Parathyroid adenoma (tissue), 2 donors: Measurements from ENCODE around the gene ANO4.

Experiments used
- H2AFZ ChIP-seq: fragments of 300-600 bp; sonication (generic); one replicate; pipeline ENCODE4 v1.7.0; 2017; ENCODE audit warnings: antibody characterized with exemption, mild to moderate bottlenecking
- H3K27ac ChIP-seq: fragments of 300-600 bp; sonication (generic); one replicate; pipeline ENCODE4 v1.7.0; 2017
- H3K27me3 ChIP-seq: fragments of 300-600 bp; sonication (generic); one replicate; pipeline ENCODE4 v1.7.0; 2017; ENCODE audit warnings: low read length; ENCODE audit not compliant: control insufficient read depth, insufficient read depth
- H3K36me3 ChIP-seq: fragments of 300-600 bp; sonication (generic); one replicate; pipeline ENCODE4 v1.7.0; 2017; ENCODE audit warnings: low read length; ENCODE audit not compliant: control insufficient read depth, insufficient read depth
- H3K4me1 ChIP-seq: fragments of 300-600 bp; sonication (generic); one replicate; pipeline ENCODE4 v1.7.0; 2017; ENCODE audit warnings: control low read depth
- H3K4me2 ChIP-seq: fragments of 300-600 bp; sonication (generic); one replicate; pipeline ENCODE4 v1.7.0; 2017; ENCODE audit warnings: low read length
- H3K4me3 ChIP-seq: fragments of 300-600 bp; sonication (generic); one replicate; pipeline ENCODE4 v1.7.0; 2017; ENCODE audit warnings: low read depth, low read length
- H3K79me2 ChIP-seq: fragments of 300-600 bp; sonication (generic); one replicate; pipeline ENCODE4 v1.7.0; 2017; ENCODE audit warnings: control low read depth
- H3K9ac ChIP-seq: fragments of 300-600 bp; sonication (generic); one replicate; pipeline ENCODE4 v1.7.0; 2017; ENCODE audit warnings: mild to moderate bottlenecking
- H3K9me3 ChIP-seq: fragments of 300-600 bp; sonication (generic); one replicate; pipeline ENCODE4 v1.7.0; 2017; ENCODE audit warnings: low read length; ENCODE audit not compliant: control insufficient read depth
- TF ChIP-seq, protein P1 (sequence below): fragments of 300-600 bp; sonication (generic); IDR thresholded peaks from one replicate; pipeline ENCODE4 v1.7.0; 2017; ENCODE audit warnings: antibody characterized with exemption, mild to moderate bottlenecking
- donor health status: primary hyperparathyroidism.

ANO4 gene

DNA sequence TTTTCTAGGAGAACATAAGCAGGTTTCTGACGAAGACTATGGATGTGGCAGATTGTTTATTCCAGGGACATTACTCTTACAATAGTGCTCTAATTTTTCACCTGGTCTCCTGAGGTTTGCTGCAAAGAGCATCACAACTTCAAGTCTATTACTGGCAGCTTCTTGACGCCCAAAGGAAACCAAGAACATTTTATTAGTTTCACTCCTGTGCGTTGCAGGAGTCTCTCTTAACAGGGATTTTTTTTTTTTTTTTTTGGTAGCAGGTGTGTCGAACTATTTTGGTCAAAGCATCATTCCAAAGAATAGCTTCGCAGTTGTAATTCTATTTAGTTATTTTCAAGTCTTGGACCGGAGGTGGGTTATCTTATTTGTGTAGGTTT is 1.2 kb downstream of the ANO4 start:
- Histone ChIP-seq H3K27ac (no peak overlapping the region), H3K4me1 (no peaks in the 10 kb centered on the region), H3K9ac (no peak overlapping the region), H3K4me3 (no peak overlapping the region), H3K9me3 (no peaks in the 10 kb centered on the region), H3K27me3 (no peaks in the 10 kb centered on the region), H2AFZ (no peak overlapping the region), H3K79me2 (no peaks in the 10 kb centered on the region), H3K4me2 (no peak overlapping the region), H3K36me3 (no peaks in the 10 kb centered on the region)
- TF ChIP-seq, protein P1, sequence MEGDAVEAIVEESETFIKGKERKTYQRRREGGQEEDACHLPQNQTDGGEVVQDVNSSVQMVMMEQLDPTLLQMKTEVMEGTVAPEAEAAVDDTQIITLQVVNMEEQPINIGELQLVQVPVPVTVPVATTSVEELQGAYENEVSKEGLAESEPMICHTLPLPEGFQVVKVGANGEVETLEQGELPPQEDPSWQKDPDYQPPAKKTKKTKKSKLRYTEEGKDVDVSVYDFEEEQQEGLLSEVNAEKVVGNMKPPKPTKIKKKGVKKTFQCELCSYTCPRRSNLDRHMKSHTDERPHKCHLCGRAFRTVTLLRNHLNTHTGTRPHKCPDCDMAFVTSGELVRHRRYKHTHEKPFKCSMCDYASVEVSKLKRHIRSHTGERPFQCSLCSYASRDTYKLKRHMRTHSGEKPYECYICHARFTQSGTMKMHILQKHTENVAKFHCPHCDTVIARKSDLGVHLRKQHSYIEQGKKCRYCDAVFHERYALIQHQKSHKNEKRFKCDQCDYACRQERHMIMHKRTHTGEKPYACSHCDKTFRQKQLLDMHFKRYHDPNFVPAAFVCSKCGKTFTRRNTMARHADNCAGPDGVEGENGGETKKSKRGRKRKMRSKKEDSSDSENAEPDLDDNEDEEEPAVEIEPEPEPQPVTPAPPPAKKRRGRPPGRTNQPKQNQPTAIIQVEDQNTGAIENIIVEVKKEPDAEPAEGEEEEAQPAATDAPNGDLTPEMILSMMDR: no peak

DNA sequence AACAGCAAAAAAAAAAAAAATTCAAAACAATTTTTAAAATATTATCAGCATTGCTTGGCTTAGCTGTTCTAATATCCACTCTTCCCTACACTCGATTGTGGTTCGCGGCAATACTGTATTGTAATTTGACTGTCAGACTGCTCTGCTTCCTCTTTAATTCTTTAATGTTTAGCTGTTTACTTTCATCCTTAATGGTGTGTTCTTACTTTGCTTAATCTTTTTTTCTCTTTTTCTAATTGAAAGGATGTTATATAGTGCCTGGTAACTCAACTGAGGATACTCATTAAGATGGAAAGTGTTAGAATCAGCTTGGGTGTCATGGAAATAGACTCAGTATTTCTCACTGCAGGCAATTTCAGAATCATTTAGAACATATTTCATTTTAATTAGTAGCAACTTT is 2.0 kb downstream of the ANO4 start:
- Histone ChIP-seq H3K27me3 (no peaks in the 10 kb centered on the region), H3K4me2 (no peak overlapping the region), H3K9me3 (no peaks in the 10 kb centered on the region), H3K4me3 (no peak overlapping the region), H3K9ac (no peak overlapping the region), H3K79me2 (no peaks in the 10 kb centered on the region), H3K4me1 (no peaks in the 10 kb centered on the region), H3K27ac (no peak overlapping the region), H3K36me3 (no peaks in the 10 kb centered on the region), H2AFZ (no peak overlapping the region)
- TF ChIP-seq, protein P1: no peak

DNA sequence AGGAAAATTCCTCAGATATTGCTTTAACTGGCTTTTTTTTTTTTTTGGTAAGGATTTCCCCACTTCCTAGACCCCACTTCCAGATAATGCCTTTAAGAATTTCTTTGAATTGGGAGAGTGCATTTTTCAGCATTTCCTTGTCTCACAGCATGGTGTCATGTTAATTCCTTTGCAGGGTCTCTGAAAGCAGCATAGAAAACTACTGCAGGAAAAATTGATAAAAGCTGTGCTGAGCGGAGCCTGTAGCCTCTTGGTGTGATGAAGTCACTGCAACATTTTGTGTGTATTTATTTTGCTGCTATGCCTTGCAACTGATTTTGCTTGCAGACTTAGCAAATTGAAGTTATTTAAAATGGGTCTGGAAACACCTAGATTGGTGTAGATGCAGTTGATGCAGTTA is 2.7 kb downstream of the ANO4 start:
- H3K4me3 ChIP-seq: no peak overlapping the region
- H3K9me3 ChIP-seq: no peaks in the 10 kb centered on the region
- no peak overlapping the region for H2AFZ ChIP-seq
- H3K27ac ChIP-seq: no peak overlapping the region
- H3K9ac ChIP-seq: no peak overlapping the region
- H3K4me2 ChIP-seq: no peak overlapping the region
- H3K36me3 ChIP-seq: no peaks in the 10 kb centered on the region
- no peaks in the 10 kb centered on the region for H3K4me1 ChIP-seq
- TF ChIP-seq, protein P1: no peak
- no peaks in the 10 kb centered on the region for H3K27me3 ChIP-seq
- no peaks in the 10 kb centered on the region for H3K79me2 ChIP-seq

GRCh38 chr12:100797786-100798185 is 3.2 kb downstream of the ANO4 start:
- Histone ChIP-seq H3K4me3 (no peak overlapping the region), H2AFZ (no peak overlapping the region), H3K4me1 (no peaks in the 10 kb centered on the region), H3K4me2 (no peak overlapping the region), H3K9me3 (no peaks in the 10 kb centered on the region), H3K27me3 (no peaks in the 10 kb centered on the region), H3K79me2 (no peaks in the 10 kb centered on the region), H3K27ac (no peak overlapping the region), H3K9ac (no peak overlapping the region), H3K36me3 (no peaks in the 10 kb centered on the region)
- TF ChIP-seq, protein P1: no peak

DNA sequence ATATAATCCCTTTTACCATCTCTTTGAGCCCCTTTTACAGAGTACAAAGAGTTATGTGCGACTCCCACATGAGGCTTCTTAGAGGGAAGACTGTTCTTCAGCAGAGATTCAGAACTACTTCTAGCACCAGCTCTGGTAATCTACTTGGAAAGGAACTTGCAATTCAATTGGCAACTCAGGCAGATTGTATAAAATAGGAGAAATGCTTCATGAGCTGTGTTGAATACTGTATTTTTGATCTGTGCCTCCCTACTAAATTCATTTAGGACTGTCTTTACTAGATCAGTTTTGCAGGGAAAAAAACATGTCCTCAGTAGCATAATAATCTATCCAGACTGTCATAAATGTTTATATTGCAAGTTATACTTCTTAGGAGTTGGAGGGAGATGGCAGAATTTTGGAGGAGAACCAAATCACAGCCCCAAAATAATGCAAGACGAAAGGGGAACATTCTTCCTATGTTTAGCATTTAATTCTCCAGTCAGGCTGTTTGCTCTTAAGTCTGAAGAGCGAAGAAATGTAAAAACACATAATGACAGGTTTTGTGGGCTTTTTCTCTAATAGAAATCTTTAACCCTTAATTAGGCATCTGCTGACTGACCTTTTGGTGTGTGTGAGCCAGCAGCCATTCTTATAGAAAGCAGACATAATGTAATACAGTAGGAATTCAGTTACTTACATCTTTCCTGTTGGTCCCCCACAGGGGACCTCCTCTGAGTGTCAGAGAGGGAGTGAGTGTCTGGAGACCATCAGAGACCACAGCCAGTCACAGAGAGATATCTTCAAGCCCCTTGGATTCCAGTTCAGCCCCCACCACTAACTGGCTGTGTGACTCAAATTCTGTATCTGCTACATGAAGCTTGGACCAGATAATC is 3.9 kb downstream of the ANO4 start:
- Histone ChIP-seq H2AFZ (no peak overlapping the region), H3K27ac (no peak overlapping the region), H3K9me3 (no peaks in the 10 kb centered on the region), H3K36me3 (no peaks in the 10 kb centered on the region), H3K4me2 (no peak overlapping the region), H3K9ac (no peak overlapping the region), H3K4me1 (no peaks in the 10 kb centered on the region), H3K79me2 (no peaks in the 10 kb centered on the region), H3K4me3 (no peak overlapping the region), H3K27me3 (no peaks in the 10 kb centered on the region)
- TF ChIP-seq, protein P1: no peak
